Ascending aorta (tissue), 2 donors: ENCODE data around the gene CDK17. TPM values are rescaled to one million over a fixed set of nuclear protein-coding genes. Genes with fewer than 3 reads are reported as not detected.

Experiments
- DNase-seq, 2 donors: peaks; one replicate each; pipeline ENCODE4 v3.0.0-alpha.2; 2019; ENCODE audit warnings: low spot score in 2 of 2
- H3K27ac ChIP-seq, 2 donors: fragments of 200-600 bp; sonication (generic); one replicate each; pipeline ENCODE4 v1.5.1; 2016 to 2017; ENCODE audit warnings: mild to moderate bottlenecking in 1 of 2
- H3K27me3 ChIP-seq: fragments of 200-600 bp; sonication (generic); one replicate; pipeline ENCODE4 v1.5.1; 2017
- H3K36me3 ChIP-seq, 2 donors: fragments of 200-600 bp; sonication (generic); one replicate each; pipeline ENCODE4 v1.5.1; 2016
- H3K4me1 ChIP-seq, 2 donors: fragments of 200-600 bp; sonication (generic); one replicate each; pipeline ENCODE4 v1.5.1; 2016 to 2017; ENCODE audit warnings: mild to moderate bottlenecking in 1 of 2
- H3K4me3 ChIP-seq, 2 donors: fragments of 200-600 bp; sonication (generic); one replicate each; pipeline ENCODE4 v1.5.1; 2016 to 2017; ENCODE audit warnings: mild to moderate bottlenecking in 1 of 2
- H3K9me3 ChIP-seq, 2 donors: fragments of 200-600 bp; sonication (generic); one replicate each; pipeline ENCODE4 v1.5.1; 2016
- intact Hi-C: fragments of 100-400 bp; cut with DNase I; formaldehyde crosslinking; loops from one replicate; pipeline ENCODE4 v1.15.1; 2023
- total RNA-seq: library from RNA; depleted of rRNA; stranded (reverse); fragments of >200 nt; gene quantifications from one replicate; pipeline ENCODE4 v1.1.0, GENCODE V29; 2016
- TF ChIP-seq, protein P1 (sequence below), 3 experiments: fragments of 200-600 bp in 2 of 3; fragments of 450-650 bp in 1 of 3; sonication (generic) in 2 of 3; IDR thresholded peaks; one replicate each; pipeline ENCODE4 v1.5.1; 2016 to 2019; ENCODE audit warnings: antibody characterized with exemption in 3 of 3, mild to moderate bottlenecking in 1 of 3, moderate library complexity in 1 of 3

The CDK17 gene
- total RNA-seq, 1 donor from 2014 or later: 49.7 TPM

DNA sequence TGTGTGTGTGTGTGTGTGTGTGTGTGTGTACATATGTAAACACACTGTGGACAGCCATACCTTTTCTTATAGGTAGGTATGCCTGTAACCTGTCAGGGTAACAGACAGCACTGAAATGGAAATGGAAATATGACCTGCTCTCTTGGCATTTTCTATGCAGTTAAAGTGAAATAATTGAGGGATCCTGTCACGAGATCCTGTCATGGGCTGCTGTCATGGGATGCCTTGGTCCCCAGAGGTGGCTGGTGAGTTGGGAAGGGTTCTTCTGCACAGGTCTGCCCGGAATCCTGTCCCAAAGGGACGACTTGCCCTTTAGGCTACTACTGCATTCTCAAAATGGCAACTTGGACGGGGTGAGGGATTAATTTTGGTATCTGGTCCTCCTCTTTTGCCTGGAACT is 158.8 kb downstream of the CDK17 start:
- no peaks in the 10 kb centered on the region for H3K27me3 ChIP-seq
- peak overlapping the region in 1 of 2 donors; percentile 52 for H3K27ac ChIP-seq
- no peak for DNase-seq
- no peaks in the 10 kb centered on the region for H3K9me3 ChIP-seq
- peaks cover 7 to 18% of the 10 kb centered on the region in 2 donors for H3K4me1 ChIP-seq
- intact Hi-C loops: no loop called here
- TF ChIP-seq, protein P1, sequence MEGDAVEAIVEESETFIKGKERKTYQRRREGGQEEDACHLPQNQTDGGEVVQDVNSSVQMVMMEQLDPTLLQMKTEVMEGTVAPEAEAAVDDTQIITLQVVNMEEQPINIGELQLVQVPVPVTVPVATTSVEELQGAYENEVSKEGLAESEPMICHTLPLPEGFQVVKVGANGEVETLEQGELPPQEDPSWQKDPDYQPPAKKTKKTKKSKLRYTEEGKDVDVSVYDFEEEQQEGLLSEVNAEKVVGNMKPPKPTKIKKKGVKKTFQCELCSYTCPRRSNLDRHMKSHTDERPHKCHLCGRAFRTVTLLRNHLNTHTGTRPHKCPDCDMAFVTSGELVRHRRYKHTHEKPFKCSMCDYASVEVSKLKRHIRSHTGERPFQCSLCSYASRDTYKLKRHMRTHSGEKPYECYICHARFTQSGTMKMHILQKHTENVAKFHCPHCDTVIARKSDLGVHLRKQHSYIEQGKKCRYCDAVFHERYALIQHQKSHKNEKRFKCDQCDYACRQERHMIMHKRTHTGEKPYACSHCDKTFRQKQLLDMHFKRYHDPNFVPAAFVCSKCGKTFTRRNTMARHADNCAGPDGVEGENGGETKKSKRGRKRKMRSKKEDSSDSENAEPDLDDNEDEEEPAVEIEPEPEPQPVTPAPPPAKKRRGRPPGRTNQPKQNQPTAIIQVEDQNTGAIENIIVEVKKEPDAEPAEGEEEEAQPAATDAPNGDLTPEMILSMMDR (IDR thresholded peaks at IDR 0.05): no peak
- H3K36me3 ChIP-seq: peaks cover 0 to under 1% of the 10 kb centered on the region in 2 donors
- no peak overlapping the region for H3K4me3 ChIP-seq

DNA sequence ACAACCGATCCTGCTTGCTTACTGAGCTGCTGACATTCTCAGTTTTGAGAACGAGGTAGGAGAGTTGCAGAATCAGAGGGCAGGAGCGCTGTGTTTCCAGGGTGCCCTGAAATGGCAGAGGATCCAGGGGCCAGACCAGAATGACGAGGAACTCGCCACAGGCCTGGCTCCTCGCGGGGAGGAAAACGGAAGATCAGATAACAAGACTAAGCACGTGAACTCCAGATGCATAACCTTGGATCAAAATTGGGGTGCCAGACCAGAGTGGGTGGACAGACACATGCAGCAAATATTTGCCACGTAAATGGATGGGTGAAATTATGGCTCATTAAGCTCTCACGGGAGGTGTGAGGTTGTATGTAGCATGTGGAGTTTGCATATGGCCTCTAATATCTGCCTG is 159.6 kb downstream of the CDK17 start:
- H3K27me3 ChIP-seq: no peaks in the 10 kb centered on the region
- H3K36me3 ChIP-seq: no peaks in the 10 kb centered on the region
- H3K4me1 ChIP-seq: peaks cover 13 to 25% of the 10 kb centered on the region in 2 donors
- no peaks in the 10 kb centered on the region for H3K9me3 ChIP-seq
- intact Hi-C loops: no loop called here
- DNase-seq: no peak
- peak overlapping the region; percentile 52 to 54 for H3K27ac ChIP-seq
- TF ChIP-seq, protein P1 (IDR thresholded peaks at IDR 0.05): no peak
- no peak overlapping the region for H3K4me3 ChIP-seq

GRCh38 chr12:96239711-96240635 is 160.3 kb downstream of the CDK17 start:
- H3K4me3 ChIP-seq: no peak overlapping the region
- H3K27me3 ChIP-seq: no peaks in the 10 kb centered on the region
- peaks cover 15 to 27% of the 10 kb centered on the region in 2 donors for H3K4me1 ChIP-seq
- intact Hi-C loops: loop anchor here (5.0 kb wide), 1 partner anchor 667 kb away; the partner anchor contains the start of gene NEDD1
- H3K27ac ChIP-seq: peak overlapping the region in 1 of 2 donors; percentile 54
- TF ChIP-seq, protein P1 (IDR thresholded peaks at IDR 0.05): no peak
- no peak for DNase-seq
- H3K36me3 ChIP-seq: no peaks in the 10 kb centered on the region
- H3K9me3 ChIP-seq: no peaks in the 10 kb centered on the region

DNA sequence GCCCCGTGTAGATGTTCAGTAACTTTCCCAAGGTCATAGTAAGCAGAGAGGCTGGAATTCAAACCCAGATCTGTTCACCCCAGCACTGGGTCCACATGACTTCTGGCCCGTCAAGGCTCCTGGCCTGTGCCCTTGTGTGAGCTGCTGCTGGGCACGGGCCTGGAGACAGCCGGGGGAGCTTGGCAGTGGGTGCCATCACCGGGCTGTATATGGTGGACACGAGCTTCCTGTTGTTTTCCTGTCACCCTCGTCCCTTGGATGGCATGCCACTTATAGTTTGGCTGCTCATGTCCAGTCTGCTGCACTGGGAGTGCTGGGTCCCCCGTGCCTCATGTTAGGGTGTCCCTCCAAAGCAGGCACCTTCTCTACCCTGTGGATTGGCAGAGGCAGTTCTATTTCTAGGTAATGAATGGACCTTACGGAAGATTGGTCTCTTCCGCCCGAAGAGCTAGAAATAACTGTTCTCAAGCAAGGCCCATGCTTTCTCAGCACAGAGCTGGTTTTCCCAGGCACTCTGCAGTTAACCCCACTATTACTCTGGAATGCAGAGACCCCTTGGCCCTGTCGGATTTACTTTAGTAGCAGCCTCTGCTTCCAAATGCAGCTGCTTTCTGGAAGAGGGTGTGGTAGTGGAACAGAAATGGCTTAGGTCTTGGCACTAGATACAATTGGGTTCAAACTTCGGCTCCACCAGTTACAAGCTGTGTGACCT is 161.7 kb downstream of the CDK17 start:
- intact Hi-C loops: loop anchor here (5.0 kb wide), 1 partner anchor 669 kb away; the partner anchor contains the start of gene NEDD1
- Histone ChIP-seq H3K27me3 (no peaks in the 10 kb centered on the region), H3K4me1 (peaks cover 25 to 39% of the 10 kb centered on the region in 2 donors), H3K36me3 (no peaks in the 10 kb centered on the region), H3K9me3 (no peaks in the 10 kb centered on the region), H3K27ac (peak overlapping the region; percentile 47 to 78), H3K4me3 (no peak overlapping the region)
- TF ChIP-seq, protein P1 (IDR thresholded peaks at IDR 0.05): no peak
- DNase-seq: no peak

DNA sequence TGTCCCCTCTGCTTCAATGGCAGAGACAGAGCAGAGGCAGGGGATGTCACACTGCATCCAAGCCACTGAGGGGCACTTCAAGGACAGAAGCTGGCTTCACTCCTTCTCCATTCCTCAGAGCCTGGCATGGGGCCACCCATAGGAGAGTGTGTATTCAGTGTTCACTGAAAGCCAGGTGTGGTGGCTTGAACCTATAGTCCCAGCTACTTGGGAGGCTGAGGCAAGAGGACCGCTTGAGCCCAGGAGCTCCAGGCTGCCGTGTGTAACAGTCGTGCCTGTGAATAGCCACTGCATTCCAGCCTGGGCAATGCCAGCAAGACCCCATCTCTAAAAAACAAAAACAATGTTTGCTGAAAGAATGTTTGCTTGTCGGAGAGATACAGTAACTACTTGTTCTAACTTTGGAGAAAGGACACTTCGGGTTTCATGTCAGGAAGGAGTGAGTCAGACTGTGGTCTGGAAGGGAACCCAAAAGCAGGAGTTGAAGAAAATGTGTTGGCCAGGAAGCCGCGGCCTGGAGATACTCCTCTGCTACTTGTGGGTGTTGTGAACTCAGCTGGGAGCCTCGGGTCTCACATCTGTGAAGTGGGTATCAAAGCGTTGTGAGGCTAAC is 162.7 kb downstream of the CDK17 start:
- peak overlapping the region in 1 of 2 donors; percentile 12 for H3K4me3 ChIP-seq
- H3K36me3 ChIP-seq: no peaks in the 10 kb centered on the region
- H3K27ac ChIP-seq: peak overlapping the region; percentile 69 to 78
- no peaks in the 10 kb centered on the region for H3K9me3 ChIP-seq
- H3K27me3 ChIP-seq: no peaks in the 10 kb centered on the region
- H3K4me1 ChIP-seq: peaks cover 25 to 39% of the 10 kb centered on the region in 2 donors
- DNase-seq: peak in 1 of 2 donors; percentile 90
- intact Hi-C loops: loop anchor here (2.0 to 5.0 kb wide), 2 partner anchors 163 to 670 kb away; partner anchors contain the start of genes CDK17 and NEDD1
- TF ChIP-seq, protein P1 (IDR thresholded peaks at IDR 0.05): no peak
